SK-N-SH treated with all-trans-retinoic acid at 6 μM for 48 hours (cell line): ENCODE data around the gene GK.

Experiments used
- ATAC-seq: fragments of 200-7000 bp; cut with Tn5 transposase; 3 replicates; pipeline ENCODE4 v1.9.1; 2020; ENCODE audit warnings: mild to moderate bottlenecking, moderate library complexity
- ARNTL ChIP-seq: fragments of 450-650 bp; formaldehyde crosslinking; IDR thresholded peaks from 2 replicates; pipeline ENCODE4 v1.5.0; 2020; ENCODE audit warnings: low read depth, mild to moderate bottlenecking, moderate library complexity, borderline replicate concordance
- BACH2 ChIP-seq: fragments of 250-450 bp; sonication (Bioruptor Pico); IDR thresholded peaks from 2 replicates; pipeline ENCODE4 v1.9.0; 2021; ENCODE audit warnings: mild to moderate bottlenecking, borderline replicate concordance
- CSDC2 ChIP-seq: fragments of 250-450 bp; sonication (Bioruptor Pico); IDR thresholded peaks from 2 replicates; pipeline ENCODE4 v1.5.0; 2020; ENCODE audit warnings: mild to moderate bottlenecking, moderate library complexity
- ESRRG ChIP-seq: fragments of 250-450 bp; sonication (Bioruptor Pico); IDR thresholded peaks from 2 replicates; pipeline ENCODE4 v1.6.1; 2021; ENCODE audit warnings: mild to moderate bottlenecking
- GLIS3 ChIP-seq: fragments of 250-450 bp; sonication (Bioruptor Pico); IDR thresholded peaks from 2 replicates; pipeline ENCODE4 v1.5.0; 2020; ENCODE audit warnings: mild to moderate bottlenecking, moderate library complexity
- ISL1 ChIP-seq: fragments of 250-450 bp; sonication (Bioruptor Pico); IDR thresholded peaks from 2 replicates; pipeline ENCODE4 v2.1.2; 2022; ENCODE audit warnings: mild to moderate bottlenecking, moderate library complexity
- OSR1 ChIP-seq: fragments of 250-450 bp; sonication (Bioruptor Pico); IDR thresholded peaks from 2 replicates; pipeline ENCODE4 v1.8.0; 2022; ENCODE audit warnings: moderate library complexity, mild to moderate bottlenecking, inconsistent platforms
- PPARA ChIP-seq: fragments of 250-450 bp; sonication (Bioruptor Pico); IDR thresholded peaks from 2 replicates; pipeline ENCODE4 v1.5.0; 2020; ENCODE audit warnings: mild to moderate bottlenecking, borderline replicate concordance
- RARB ChIP-seq: fragments of 250-450 bp; sonication (Bioruptor Pico); IDR thresholded peaks from 2 replicates; pipeline ENCODE4 v1.8.0; 2021; ENCODE audit warnings: mild to moderate bottlenecking, moderate library complexity
- SNAI2 ChIP-seq: fragments of 250-450 bp; sonication (Bioruptor Pico); IDR thresholded peaks from 2 replicates; pipeline ENCODE4 v1.5.0; 2020; ENCODE audit warnings: mild to moderate bottlenecking, moderate library complexity
- TCF4 ChIP-seq: fragments of 250-450 bp; sonication (Bioruptor Pico); IDR thresholded peaks from 2 replicates; pipeline ENCODE4 v1.8.0; 2021; ENCODE audit warnings: mild to moderate bottlenecking, moderate library complexity, borderline replicate concordance
- TOX ChIP-seq: fragments of 250-450 bp; sonication (Bioruptor Pico); IDR thresholded peaks from 2 replicates; pipeline ENCODE4 v1.8.0; 2021; ENCODE audit warnings: mild to moderate bottlenecking, moderate library complexity, borderline replicate concordance
- ZC3H10 ChIP-seq: fragments of 250-450 bp; sonication (Bioruptor Pico); IDR thresholded peaks from 2 replicates; pipeline ENCODE4 v1.5.1; 2021; ENCODE audit warnings: mild to moderate bottlenecking, moderate library complexity
- ZFP3 ChIP-seq: fragments of 250-450 bp; sonication (Bioruptor Pico); IDR thresholded peaks from 2 replicates; pipeline ENCODE4 v1.5.0; 2020; ENCODE audit warnings: mild to moderate bottlenecking, moderate library complexity
- ZFP30 ChIP-seq: fragments of 450-650 bp; formaldehyde crosslinking; IDR thresholded peaks from 2 replicates; pipeline ENCODE4 v1.5.0; 2022; ENCODE audit warnings: mild to moderate bottlenecking, moderate library complexity
- ZNF565 ChIP-seq: fragments of 450-650 bp; formaldehyde crosslinking; conservative IDR thresholded peaks from 2 replicates; pipeline ENCODE4 v1.5.0; 2020; ENCODE audit warnings: low read depth, mild to moderate bottlenecking, moderate library complexity
- ZNF70 ChIP-seq: fragments of 450-650 bp; formaldehyde crosslinking; IDR thresholded peaks from 2 replicates; pipeline ENCODE4 v1.5.0; 2020; ENCODE audit warnings: mild to moderate bottlenecking, moderate library complexity
- ZNF8 ChIP-seq: fragments of 450-650 bp; formaldehyde crosslinking; IDR thresholded peaks from 2 replicates; pipeline ENCODE4 v1.5.0; 2020; ENCODE audit warnings: mild to moderate bottlenecking, moderate library complexity
- TF ChIP-seq, protein P1 (sequence below): fragments of 250-450 bp; sonication (Bioruptor Pico); IDR thresholded peaks from 2 replicates; pipeline ENCODE4 v1.5.1; 2021; ENCODE audit warnings: mild to moderate bottlenecking, moderate library complexity
- TF ChIP-seq, protein P2 (sequence below): fragments of 250-450 bp; sonication (Bioruptor Pico); IDR thresholded peaks from 2 replicates; pipeline ENCODE4 v1.5.0; 2020; ENCODE audit warnings: mild to moderate bottlenecking, moderate library complexity
- TF ChIP-seq, protein P3 (sequence below): fragments of 250-450 bp; sonication (Bioruptor Pico); IDR thresholded peaks from 2 replicates; pipeline ENCODE4 v1.8.0; 2020; ENCODE audit warnings: mild to moderate bottlenecking, moderate library complexity, borderline replicate concordance
- TF ChIP-seq, protein P4 (sequence below): fragments of 250-450 bp; sonication (Bioruptor Pico); IDR thresholded peaks from 2 replicates; pipeline ENCODE4 v1.8.0; 2021; ENCODE audit warnings: low read depth, mild to moderate bottlenecking, moderate library complexity, borderline replicate concordance
- TF ChIP-seq, protein P5 (sequence below): fragments of 250-450 bp; sonication (Bioruptor Pico); IDR thresholded peaks from 2 replicates; pipeline ENCODE4 v1.5.1; 2020; ENCODE audit warnings: low read depth, mild to moderate bottlenecking, moderate library complexity

The GK gene

DNA sequence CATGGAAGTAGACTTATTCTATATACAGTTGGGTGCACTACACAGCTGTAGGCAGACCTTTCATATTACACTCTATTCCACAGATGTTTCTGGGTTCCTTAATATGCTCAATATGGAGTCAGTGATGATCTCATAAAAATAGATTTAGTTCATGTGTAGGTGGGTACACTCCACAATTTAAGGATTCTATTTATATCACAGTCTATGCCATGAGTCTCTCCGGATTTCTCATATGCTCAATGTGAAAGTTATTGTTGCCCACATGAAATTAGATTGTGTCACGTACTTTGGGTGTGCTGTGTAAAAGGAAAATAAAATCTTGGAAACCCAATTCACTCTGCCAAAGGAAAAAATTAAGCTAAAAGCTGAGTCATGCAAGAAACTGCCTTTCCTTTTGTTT is 43.2 kb upstream of the GK start (continued):
- no peak for TF ChIP-seq OSR1 (CRISPR knock-in tag)
- no peak for TF ChIP-seq ZNF565 (CRISPR knock-in tag)

DNA sequence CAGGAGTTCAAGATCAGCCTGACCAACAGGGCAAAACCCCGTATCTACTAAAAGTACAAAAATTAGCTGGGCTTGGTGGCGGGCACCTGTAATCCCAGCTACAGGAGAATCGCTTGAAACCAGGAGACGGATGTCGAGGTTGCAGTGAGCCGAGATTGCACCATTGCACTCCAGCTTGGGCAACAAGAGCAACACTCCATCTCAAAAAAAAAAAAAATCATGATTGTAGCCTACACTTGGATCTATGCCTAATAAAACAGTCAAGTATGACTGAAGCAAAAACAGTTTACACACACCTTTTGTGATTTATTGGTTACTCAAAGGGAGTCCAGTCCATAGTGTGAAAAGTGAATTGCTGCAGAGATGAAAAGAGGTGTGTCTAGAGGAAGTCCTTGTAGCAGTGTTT is 41.0 kb upstream of the GK start:
- ATAC-seq = no peak
- TF ChIP-seq TCF4 (CRISPR knock-in tag) (no peak), ISL1 (CRISPR knock-in tag) (no peak), BACH2 (CRISPR knock-in tag) (no peak), ZNF70 (CRISPR knock-in tag) (no peak), ZC3H10 (CRISPR knock-in tag) (no peak), OSR1 (CRISPR knock-in tag) (no peak), ZFP30 (CRISPR knock-in tag) (no peak), SNAI2 (CRISPR knock-in tag) (no peak), ZNF565 (CRISPR knock-in tag) (no peak), ZFP3 (CRISPR knock-in tag) (no peak), TOX (CRISPR knock-in tag) (no peak)
- TF ChIP-seq, protein P1, sequence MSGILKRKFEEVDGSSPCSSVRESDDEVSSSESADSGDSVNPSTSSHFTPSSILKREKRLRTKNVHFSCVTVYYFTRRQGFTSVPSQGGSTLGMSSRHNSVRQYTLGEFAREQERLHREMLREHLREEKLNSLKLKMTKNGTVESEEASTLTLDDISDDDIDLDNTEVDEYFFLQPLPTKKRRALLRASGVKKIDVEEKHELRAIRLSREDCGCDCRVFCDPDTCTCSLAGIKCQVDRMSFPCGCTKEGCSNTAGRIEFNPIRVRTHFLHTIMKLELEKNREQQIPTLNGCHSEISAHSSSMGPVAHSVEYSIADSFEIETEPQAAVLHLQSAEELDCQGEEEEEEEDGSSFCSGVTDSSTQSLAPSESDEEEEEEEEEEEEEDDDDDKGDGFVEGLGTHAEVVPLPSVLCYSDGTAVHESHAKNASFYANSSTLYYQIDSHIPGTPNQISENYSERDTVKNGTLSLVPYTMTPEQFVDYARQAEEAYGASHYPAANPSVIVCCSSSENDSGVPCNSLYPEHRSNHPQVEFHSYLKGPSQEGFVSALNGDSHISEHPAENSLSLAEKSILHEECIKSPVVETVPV (CRISPR knock-in tag) = no peak
- TF ChIP-seq, protein P2, sequence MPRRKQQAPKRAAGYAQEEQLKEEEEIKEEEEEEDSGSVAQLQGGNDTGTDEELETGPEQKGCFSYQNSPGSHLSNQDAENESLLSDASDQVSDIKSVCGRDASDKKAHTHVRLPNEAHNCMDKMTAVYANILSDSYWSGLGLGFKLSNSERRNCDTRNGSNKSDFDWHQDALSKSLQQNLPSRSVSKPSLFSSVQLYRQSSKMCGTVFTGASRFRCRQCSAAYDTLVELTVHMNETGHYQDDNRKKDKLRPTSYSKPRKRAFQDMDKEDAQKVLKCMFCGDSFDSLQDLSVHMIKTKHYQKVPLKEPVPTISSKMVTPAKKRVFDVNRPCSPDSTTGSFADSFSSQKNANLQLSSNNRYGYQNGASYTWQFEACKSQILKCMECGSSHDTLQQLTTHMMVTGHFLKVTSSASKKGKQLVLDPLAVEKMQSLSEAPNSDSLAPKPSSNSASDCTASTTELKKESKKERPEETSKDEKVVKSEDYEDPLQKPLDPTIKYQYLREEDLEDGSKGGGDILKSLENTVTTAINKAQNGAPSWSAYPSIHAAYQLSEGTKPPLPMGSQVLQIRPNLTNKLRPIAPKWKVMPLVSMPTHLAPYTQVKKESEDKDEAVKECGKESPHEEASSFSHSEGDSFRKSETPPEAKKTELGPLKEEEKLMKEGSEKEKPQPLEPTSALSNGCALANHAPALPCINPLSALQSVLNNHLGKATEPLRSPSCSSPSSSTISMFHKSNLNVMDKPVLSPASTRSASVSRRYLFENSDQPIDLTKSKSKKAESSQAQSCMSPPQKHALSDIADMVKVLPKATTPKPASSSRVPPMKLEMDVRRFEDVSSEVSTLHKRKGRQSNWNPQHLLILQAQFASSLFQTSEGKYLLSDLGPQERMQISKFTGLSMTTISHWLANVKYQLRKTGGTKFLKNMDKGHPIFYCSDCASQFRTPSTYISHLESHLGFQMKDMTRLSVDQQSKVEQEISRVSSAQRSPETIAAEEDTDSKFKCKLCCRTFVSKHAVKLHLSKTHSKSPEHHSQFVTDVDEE (CRISPR knock-in tag) = no peak
- TF ChIP-seq, protein P3, sequence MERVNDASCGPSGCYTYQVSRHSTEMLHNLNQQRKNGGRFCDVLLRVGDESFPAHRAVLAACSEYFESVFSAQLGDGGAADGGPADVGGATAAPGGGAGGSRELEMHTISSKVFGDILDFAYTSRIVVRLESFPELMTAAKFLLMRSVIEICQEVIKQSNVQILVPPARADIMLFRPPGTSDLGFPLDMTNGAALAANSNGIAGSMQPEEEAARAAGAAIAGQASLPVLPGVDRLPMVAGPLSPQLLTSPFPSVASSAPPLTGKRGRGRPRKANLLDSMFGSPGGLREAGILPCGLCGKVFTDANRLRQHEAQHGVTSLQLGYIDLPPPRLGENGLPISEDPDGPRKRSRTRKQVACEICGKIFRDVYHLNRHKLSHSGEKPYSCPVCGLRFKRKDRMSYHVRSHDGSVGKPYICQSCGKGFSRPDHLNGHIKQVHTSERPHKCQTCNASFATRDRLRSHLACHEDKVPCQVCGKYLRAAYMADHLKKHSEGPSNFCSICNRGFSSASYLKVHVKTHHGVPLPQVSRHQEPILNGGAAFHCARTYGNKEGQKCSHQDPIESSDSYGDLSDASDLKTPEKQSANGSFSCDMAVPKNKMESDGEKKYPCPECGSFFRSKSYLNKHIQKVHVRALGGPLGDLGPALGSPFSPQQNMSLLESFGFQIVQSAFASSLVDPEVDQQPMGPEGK (CRISPR knock-in tag) = no peak

DNA sequence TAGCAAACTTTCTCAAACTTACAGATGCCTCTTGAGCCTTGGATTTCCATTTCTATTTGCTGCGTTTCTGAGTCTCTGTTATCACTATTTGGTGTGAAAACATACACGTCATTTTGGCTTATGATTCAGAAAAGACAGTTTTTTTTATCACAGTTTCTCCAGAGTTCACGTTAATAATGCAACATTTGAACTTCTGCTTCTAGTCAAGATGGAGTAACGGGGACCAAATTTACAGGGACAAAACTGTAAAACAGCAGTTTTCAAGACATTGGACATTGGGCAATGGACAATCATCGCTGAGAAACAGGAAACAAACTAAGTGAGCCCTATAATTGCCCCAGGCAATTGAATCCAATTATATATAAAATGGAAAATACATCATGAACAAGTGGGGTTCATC is 39.5 kb upstream of the GK start:
- ATAC-seq = no peak
- TF ChIP-seq ZNF70 (CRISPR knock-in tag) (no peak), GLIS3 (no peak), ZNF8 (CRISPR knock-in tag) (no peak), ZC3H10 (CRISPR knock-in tag) (no peak), CSDC2 (CRISPR knock-in tag) (no peak), RARB (CRISPR knock-in tag) (no peak), ISL1 (CRISPR knock-in tag) (no peak), PPARA (CRISPR knock-in tag) (no peak), ZFP3 (CRISPR knock-in tag) (no peak), ESRRG (CRISPR knock-in tag) (no peak), TCF4 (CRISPR knock-in tag) (no peak), ARNTL (CRISPR knock-in tag) (no peak), SNAI2 (CRISPR knock-in tag) (no peak), ZFP30 (CRISPR knock-in tag) (no peak), OSR1 (CRISPR knock-in tag) (no peak)
- TF ChIP-seq, protein P4, sequence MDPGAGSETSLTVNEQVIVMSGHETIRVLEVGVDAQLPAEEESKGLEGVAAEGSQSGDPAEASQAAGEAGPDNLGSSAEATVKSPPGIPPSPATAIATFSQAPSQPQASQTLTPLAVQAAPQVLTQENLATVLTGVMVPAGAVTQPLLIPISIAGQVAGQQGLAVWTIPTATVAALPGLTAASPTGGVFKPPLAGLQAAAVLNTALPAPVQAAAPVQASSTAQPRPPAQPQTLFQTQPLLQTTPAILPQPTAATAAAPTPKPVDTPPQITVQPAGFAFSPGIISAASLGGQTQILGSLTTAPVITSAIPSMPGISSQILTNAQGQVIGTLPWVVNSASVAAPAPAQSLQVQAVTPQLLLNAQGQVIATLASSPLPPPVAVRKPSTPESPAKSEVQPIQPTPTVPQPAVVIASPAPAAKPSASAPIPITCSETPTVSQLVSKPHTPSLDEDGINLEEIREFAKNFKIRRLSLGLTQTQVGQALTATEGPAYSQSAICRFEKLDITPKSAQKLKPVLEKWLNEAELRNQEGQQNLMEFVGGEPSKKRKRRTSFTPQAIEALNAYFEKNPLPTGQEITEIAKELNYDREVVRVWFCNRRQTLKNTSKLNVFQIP (CRISPR knock-in tag) = no peak
- TF ChIP-seq, protein P2 (CRISPR knock-in tag) = no peak
- TF ChIP-seq, protein P5, sequence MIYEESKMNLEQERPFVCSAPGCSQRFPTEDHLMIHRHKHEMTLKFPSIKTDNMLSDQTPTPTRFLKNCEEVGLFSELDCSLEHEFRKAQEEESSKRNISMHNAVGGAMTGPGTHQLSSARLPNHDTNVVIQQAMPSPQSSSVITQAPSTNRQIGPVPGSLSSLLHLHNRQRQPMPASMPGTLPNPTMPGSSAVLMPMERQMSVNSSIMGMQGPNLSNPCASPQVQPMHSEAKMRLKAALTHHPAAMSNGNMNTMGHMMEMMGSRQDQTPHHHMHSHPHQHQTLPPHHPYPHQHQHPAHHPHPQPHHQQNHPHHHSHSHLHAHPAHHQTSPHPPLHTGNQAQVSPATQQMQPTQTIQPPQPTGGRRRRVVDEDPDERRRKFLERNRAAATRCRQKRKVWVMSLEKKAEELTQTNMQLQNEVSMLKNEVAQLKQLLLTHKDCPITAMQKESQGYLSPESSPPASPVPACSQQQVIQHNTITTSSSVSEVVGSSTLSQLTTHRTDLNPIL (CRISPR knock-in tag) = no peak
- TF ChIP-seq, protein P1 (CRISPR knock-in tag) = no peak
